ENCODE results near the gene KATNB1. TPM values are rescaled to one million over a fixed set of nuclear protein-coding genes. Genes with fewer than 3 reads are reported as not detected.

KATNB1 gene
- total RNA-seq, 4 donors from 2014 or later: 11.4 to 27.6 (median 26.1) TPM

- Histone ChIP-seq H3K36me3 (peaks cover 57% of the 10 kb centered on the region in 2 donors), H3K27ac (no peak overlapping the region), H3K4me3 (replicated peaks in 1 of 3) (no peak overlapping the region), H3K9me3 (no peaks in the 10 kb centered on the region), H3K4me1 (peaks cover 8 to 23% of the 10 kb centered on the region in 2 donors), H3K27me3 (no peaks in the 10 kb centered on the region)
- intact Hi-C loops (cut with DNase I): no loop called here
- no peak for DNase-seq
- 84 to 94% methylated on average over 7 to 15 of the region's 15 CpGs for WGBS, 2 donors
- TF ChIP-seq POLR2A (IDR thresholded peaks at IDR 0.05) (no peak), CTCF (IDR thresholded peaks at IDR 0.05) (no peak)
These were observed 34.8 kb downstream of the KATNB1 start for GRCh38 chr16:57770361-57770760.

- H3K27ac ChIP-seq: peak overlapping the region in 1 of 3 donors; percentile 23
- no peak for TF ChIP-seq POLR2A (IDR thresholded peaks at IDR 0.05)
- TF ChIP-seq CTCF (IDR thresholded peaks at IDR 0.05): no peak
- no peaks in the 10 kb centered on the region for H3K9me3 ChIP-seq
- WGBS, 2 donors: 96 to 97% methylated on average over 15 to 26 of the region's 26 CpGs
- H3K4me3 ChIP-seq (replicated peaks in 1 of 3): no peak overlapping the region
- intact Hi-C loops (cut with DNase I): no loop called here
- no peaks in the 10 kb centered on the region for H3K27me3 ChIP-seq
- DNase-seq: no peak
- H3K4me1 ChIP-seq: peaks cover 13 to 23% of the 10 kb centered on the region in 2 donors
- peaks cover 48% of the 10 kb centered on the region in 2 donors for H3K36me3 ChIP-seq
These were observed 35.7 kb downstream of the KATNB1 start for GRCh38 chr16:57771141-57771785.

- H3K4me1 ChIP-seq: peaks cover 13 to 23% of the 10 kb centered on the region in 2 donors
- no peak overlapping the region for H3K4me3 ChIP-seq (replicated peaks in 1 of 3)
- WGBS, 2 donors: 79 to 81% methylated on average over 11 of the region's 11 CpGs
- TF ChIP-seq CTCF (IDR thresholded peaks at IDR 0.05) (no peak), POLR2A (IDR thresholded peaks at IDR 0.05) (no peak)
- H3K36me3 ChIP-seq: peaks cover 30 to 34% of the 10 kb centered on the region in 2 donors
- H3K27ac ChIP-seq: peak overlapping the region; percentile 72 to 86 (median 76)
- no peak for DNase-seq
- H3K9me3 ChIP-seq: no peaks in the 10 kb centered on the region
- intact Hi-C loops (cut with DNase I): no loop called here
- no peaks in the 10 kb centered on the region for H3K27me3 ChIP-seq
These were observed 37.4 kb downstream of the KATNB1 start for GRCh38 chr16:57773019-57773418.

GRCh38 chr16:57773655-57774295 is 38.2 kb downstream of the KATNB1 start:
- TF ChIP-seq POLR2A (IDR thresholded peaks at IDR 0.05) (no peak), CTCF (IDR thresholded peaks at IDR 0.05) (peak in 1 of 6 experiments; percentile 23)
- Histone ChIP-seq H3K4me3 (replicated peaks in 1 of 3) (no peak overlapping the region), H3K36me3 (peaks cover 28 to 30% of the 10 kb centered on the region in 2 donors), H3K27ac (peak overlapping the region; percentile 72 to 86 (median 76)), H3K27me3 (no peaks in the 10 kb centered on the region), H3K4me1 (peaks cover 13 to 23% of the 10 kb centered on the region in 2 donors), H3K9me3 (no peaks in the 10 kb centered on the region)
- 42 to 49% methylated on average over 8 to 11 of the region's 11 CpGs for WGBS, 2 donors
- peak; percentile 93 to 96 for DNase-seq
- intact Hi-C loops (cut with DNase I): no loop called here

GRCh38 chr16:57774705-57775285 is 39.2 kb downstream of the KATNB1 start:
- TF ChIP-seq CTCF (IDR thresholded peaks at IDR 0.05) (no peak), POLR2A (IDR thresholded peaks at IDR 0.05) (no peak)
- H3K27me3 ChIP-seq: no peaks in the 10 kb centered on the region
- H3K9me3 ChIP-seq: no peaks in the 10 kb centered on the region
- WGBS, 2 donors: 91 to 92% methylated on average over 12 of the region's 12 CpGs
- peaks cover 18 to 20% of the 10 kb centered on the region in 2 donors for H3K36me3 ChIP-seq
- H3K27ac ChIP-seq: peak overlapping the region; percentile 72 to 86 (median 76)
- H3K4me1 ChIP-seq: peaks cover 13 to 23% of the 10 kb centered on the region in 2 donors
- H3K4me3 ChIP-seq (replicated peaks in 1 of 3): no peak overlapping the region
- intact Hi-C loops (cut with DNase I): no loop called here
- no peak for DNase-seq

All from thyroid gland (tissue), 4 donors.